Caco-2 (cell line): ENCODE data around the gene SLCO4A1. TPM values are rescaled to one million over a fixed set of nuclear protein-coding genes. Genes with fewer than 3 reads are reported as not detected.

ENCODE experiments used
- BruUV-seq: library from RNA; stranded (reverse); fragments of 400-500 nt; replicated peaks from 2 replicates; lab custom pipeline; 2021; lab: Mats Ljungman, UMichigan
- CTCF ChIA-PET: fragments of 300-600 bp; sonication (Branson Sonifier 250); formaldehyde crosslinking; loops from one replicate; lab custom pipeline; 2022; ENCODE audit warnings: antibody characterized with exemption; lab: Charles Lee
- POLR2A ChIA-PET: fragments of 300-600 bp; sonication (Branson Sonifier 250); formaldehyde crosslinking; loops from one replicate; lab custom pipeline; 2022; ENCODE audit warnings: antibody characterized with exemption; lab: Charles Lee
- DNase-seq, 2 experiments: peaks; one replicate each; pipeline versions ENCODE4 v3.0.0 to v3.0.0-alpha.2; 2020 to 2022
- H3K27me3 ChIP-seq: replicated peaks from 2 replicates; pipeline ENCODE4 v1.6.0; 2011; ENCODE audit warnings: low read length; ENCODE audit not compliant: control insufficient read depth, insufficient read depth
- H3K36me3 ChIP-seq: 2 replicates; pipeline ENCODE4 v1.5.1; 2011; ENCODE audit warnings: low read length; ENCODE audit not compliant: control insufficient read depth, insufficient read depth
- H3K4me1 ChIP-seq: fragments of 250-450 bp; sonication (Bioruptor Pico); 2 replicates; pipeline ENCODE4 v1.5.1; 2020; ENCODE audit warnings: mild to moderate bottlenecking
- H3K4me3 ChIP-seq: 2 replicates; pipeline ENCODE4 v1.5.1; 2011; ENCODE audit warnings: low read depth, mild to moderate bottlenecking, control low read depth, low read length
- H3K9me3 ChIP-seq: fragments of 250-450 bp; sonication (Bioruptor Pico); 2 replicates; pipeline ENCODE4 v1.5.1; 2020; ENCODE audit warnings: mild to moderate bottlenecking, moderate library complexity
- H3K27ac Mint-ChIP-seq: one replicate; pipeline ENCODE4 v1.8.0; 2022; ENCODE audit warnings: mixed read lengths; ENCODE audit not compliant: unreplicated experiment
- H3K27me3 Mint-ChIP-seq: one replicate; pipeline ENCODE4 v1.8.0; 2022; ENCODE audit warnings: mixed read lengths; ENCODE audit not compliant: insufficient read depth, unreplicated experiment
- H3K36me3 Mint-ChIP-seq: one replicate; pipeline ENCODE4 v1.8.0; 2022; ENCODE audit warnings: mild to moderate bottlenecking, mixed read lengths; ENCODE audit not compliant: insufficient read depth, unreplicated experiment
- H3K4me1 Mint-ChIP-seq: one replicate; pipeline ENCODE4 v1.8.0; 2022; ENCODE audit warnings: low read depth, mixed read lengths; ENCODE audit not compliant: unreplicated experiment
- H3K4me3 Mint-ChIP-seq: one replicate; pipeline ENCODE4 v1.8.0; 2022; ENCODE audit warnings: mild to moderate bottlenecking, moderate library complexity, mixed read lengths; ENCODE audit not compliant: unreplicated experiment
- H3K9me3 Mint-ChIP-seq: one replicate; pipeline ENCODE4 v1.8.0; 2022; ENCODE audit warnings: mixed read lengths; ENCODE audit not compliant: unreplicated experiment
- intact Hi-C: fragments of 100-400 bp; cut with micrococcal nuclease; formaldehyde crosslinking; loops from one replicate; pipeline ENCODE4 v1.10.0; 2022; ENCODE audit not compliant: unreplicated experiment
- total RNA-seq: library from RNA; stranded (reverse); gene quantifications from 2 replicates; pipeline ENCODE4 v1.2.3, GENCODE V29; 2022
- TF ChIP-seq, protein P1 (sequence below), 2 experiments: fragments of 200-600 bp in 1 of 2; IDR thresholded peaks; 1 replicate in 1 of 2; 2 replicates in 1 of 2; pipeline versions ENCODE4 v1.5.1 to v1.8.0; 2011 to 2022; ENCODE audit warnings: antibody characterized with exemption in 1 of 2, control low read depth in 1 of 2, inconsistent platforms in 1 of 2, low read depth in 1 of 2, low read length in 1 of 2, mild to moderate bottlenecking in 1 of 2, moderate library complexity in 1 of 2; ENCODE audit not compliant: insufficient read depth in 1 of 2, severe bottlenecking in 1 of 2, unreplicated experiment in 1 of 2

Gene SLCO4A1
- total RNA-seq, 1 experiment from 2014 or later, result 18.7 TPM

DNA sequence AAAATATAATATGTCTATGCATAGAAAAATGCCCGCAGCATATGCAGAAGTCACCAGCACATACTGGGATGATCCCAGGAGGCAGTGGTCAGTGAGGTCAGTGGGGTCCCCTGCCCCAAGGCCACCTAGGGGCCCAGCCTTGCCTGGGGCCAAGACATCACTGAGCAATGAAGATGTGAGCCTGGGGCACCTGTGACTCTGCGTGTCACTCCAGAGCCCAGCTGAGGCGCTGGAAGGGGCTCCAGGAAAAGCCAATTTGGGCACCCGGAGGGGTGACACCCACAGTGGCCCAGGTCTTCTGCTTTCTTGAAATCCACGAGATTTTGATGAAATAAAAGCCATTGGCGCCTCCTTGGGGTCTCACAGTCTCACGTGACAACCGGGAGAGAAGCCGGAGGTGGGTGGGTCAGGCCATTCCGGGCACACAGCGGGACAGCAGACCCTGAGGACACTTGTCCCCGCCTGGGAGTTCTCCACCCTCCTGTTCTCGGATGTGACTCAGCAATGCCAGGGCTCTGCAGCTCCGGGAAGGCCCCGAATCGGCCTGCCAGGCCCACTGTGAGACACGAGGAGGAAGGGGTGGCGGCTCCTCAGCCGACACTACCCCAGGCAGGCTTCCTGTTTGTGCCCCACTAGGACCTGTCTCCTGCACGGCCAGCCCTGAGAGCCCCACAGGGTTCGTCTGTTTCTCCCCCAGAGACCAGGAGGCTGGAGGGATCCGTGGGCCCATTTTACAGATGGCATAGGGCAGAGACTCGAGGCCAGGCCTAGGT lies 24.4 kb upstream of the SLCO4A1 start:
- peaks cover 13% of the 10 kb centered on the region for H3K4me1 Mint-ChIP-seq
- ChIA-PET CTCF (interaction anchor here (0.6 to 2.3 kb wide), 20 partner anchors 8 to 236 kb away, joined by 3 to 55 read pairs (median 6); partner anchors contain the start of gene CABLES2), POLR2A (no interaction called here)
- no peak overlapping the region for H3K27ac Mint-ChIP-seq
- DNase-seq, result no peak
- no peaks in the 10 kb centered on the region for H3K9me3 Mint-ChIP-seq
- no peak overlapping the region for H3K4me3 Mint-ChIP-seq
- Histone ChIP-seq H3K4me3 (no peak overlapping the region), H3K36me3 (no peaks in the 10 kb centered on the region), H3K27me3 (no peaks in the 10 kb centered on the region), H3K9me3 (no peaks in the 10 kb centered on the region), H3K4me1 (peaks cover 25% of the 10 kb centered on the region)
- TF ChIP-seq, protein P1, sequence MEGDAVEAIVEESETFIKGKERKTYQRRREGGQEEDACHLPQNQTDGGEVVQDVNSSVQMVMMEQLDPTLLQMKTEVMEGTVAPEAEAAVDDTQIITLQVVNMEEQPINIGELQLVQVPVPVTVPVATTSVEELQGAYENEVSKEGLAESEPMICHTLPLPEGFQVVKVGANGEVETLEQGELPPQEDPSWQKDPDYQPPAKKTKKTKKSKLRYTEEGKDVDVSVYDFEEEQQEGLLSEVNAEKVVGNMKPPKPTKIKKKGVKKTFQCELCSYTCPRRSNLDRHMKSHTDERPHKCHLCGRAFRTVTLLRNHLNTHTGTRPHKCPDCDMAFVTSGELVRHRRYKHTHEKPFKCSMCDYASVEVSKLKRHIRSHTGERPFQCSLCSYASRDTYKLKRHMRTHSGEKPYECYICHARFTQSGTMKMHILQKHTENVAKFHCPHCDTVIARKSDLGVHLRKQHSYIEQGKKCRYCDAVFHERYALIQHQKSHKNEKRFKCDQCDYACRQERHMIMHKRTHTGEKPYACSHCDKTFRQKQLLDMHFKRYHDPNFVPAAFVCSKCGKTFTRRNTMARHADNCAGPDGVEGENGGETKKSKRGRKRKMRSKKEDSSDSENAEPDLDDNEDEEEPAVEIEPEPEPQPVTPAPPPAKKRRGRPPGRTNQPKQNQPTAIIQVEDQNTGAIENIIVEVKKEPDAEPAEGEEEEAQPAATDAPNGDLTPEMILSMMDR (IDR thresholded peaks at IDR 0.05; ENCODE audit: insufficient read depth in 1 of 2, low read depth in 1 of 2, low read length in 1 of 2, severe bottlenecking in 1 of 2, unreplicated experiment in 1 of 2), result no peak
- no peaks in the 10 kb centered on the region for H3K27me3 Mint-ChIP-seq
- H3K36me3 Mint-ChIP-seq, result no peaks in the 10 kb centered on the region
- BruUV-seq, result no TSS peak
- intact Hi-C loops, result loop anchor here (2.0 to 5.0 kb wide), 4 partner anchors 116 to 316 kb away; partner anchors contain the start of genes ADRM1 and CABLES2

DNA sequence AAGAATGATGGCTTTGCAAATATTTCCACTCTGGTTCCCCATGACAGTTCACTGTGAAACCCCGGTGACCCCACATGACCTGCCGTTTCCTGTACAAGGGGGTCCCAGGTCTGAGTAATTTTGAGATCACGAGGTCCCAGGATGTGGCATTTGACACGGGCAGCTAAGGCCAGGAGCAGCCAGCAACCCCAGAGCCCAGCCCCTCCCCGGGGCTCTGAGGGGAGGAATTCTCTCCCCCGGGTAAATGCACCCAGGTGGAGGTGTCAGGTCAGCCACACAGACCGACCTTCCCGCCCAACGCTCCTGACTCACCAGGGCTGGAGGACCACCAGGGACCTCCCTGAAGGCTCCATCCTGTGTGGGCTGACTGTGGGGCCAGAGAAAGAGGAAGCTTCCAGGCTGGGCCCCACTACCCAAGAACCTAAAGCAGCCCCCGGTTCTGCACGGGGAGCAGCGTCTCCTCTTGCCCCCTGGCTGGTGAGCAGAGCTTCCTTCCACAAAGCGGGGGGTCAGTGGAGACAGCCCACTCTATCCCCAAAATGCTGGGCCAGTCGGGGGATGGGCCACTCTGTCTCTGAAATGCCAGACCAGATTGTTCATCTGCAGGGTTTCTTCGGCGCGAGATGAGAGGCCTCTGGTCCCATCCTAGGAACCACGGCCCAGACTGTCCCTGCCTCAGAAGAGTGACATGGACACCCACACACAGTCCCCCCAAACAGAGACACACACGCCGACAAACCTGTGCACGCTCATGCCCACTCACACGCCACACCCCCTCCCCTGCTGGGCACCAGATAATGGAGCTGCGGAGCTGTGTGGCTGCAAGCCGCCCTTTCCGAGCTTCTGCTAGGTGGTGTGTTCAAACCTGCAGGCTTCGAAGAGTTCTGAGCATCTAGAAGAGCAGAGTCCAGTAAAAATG lies 23.4 kb upstream of the SLCO4A1 start:
- H3K36me3 ChIP-seq, result no peaks in the 10 kb centered on the region
- no TSS peak for BruUV-seq
- Mint-ChIP-seq H3K4me3 (no peak overlapping the region), H3K9me3 (no peaks in the 10 kb centered on the region), H3K4me1 (peaks cover 23% of the 10 kb centered on the region), H3K27me3 (no peaks in the 10 kb centered on the region), H3K36me3 (peaks cover 5% of the 10 kb centered on the region), H3K27ac (no peak overlapping the region)
- ChIA-PET CTCF (no interaction called here), POLR2A (no interaction called here)
- H3K9me3 ChIP-seq, result no peaks in the 10 kb centered on the region
- TF ChIP-seq, protein P1 (IDR thresholded peaks at IDR 0.05; ENCODE audit: insufficient read depth in 1 of 2, low read depth in 1 of 2, low read length in 1 of 2, severe bottlenecking in 1 of 2, unreplicated experiment in 1 of 2), result no peak
- no peak overlapping the region for H3K4me3 ChIP-seq
- H3K4me1 ChIP-seq, result peaks cover 34% of the 10 kb centered on the region
- DNase-seq, result no peak
- H3K27me3 ChIP-seq, result no peaks in the 10 kb centered on the region
- intact Hi-C loops, result loop anchor here (5.0 kb wide), 2 partner anchors 117 to 317 kb away; partner anchors contain the start of gene ADRM1

- no TSS peak for BruUV-seq
- CTCF ChIA-PET, result no interaction called here
- H3K4me1 ChIP-seq, result peaks cover 41% of the 10 kb centered on the region
Measured at GRCh38 chr20:62620625-62621024, 21.7 kb upstream of the SLCO4A1 start.

More at GRCh38 chr20:62620625-62621024, 21.7 kb upstream of the SLCO4A1 start:
- no peak overlapping the region for H3K4me3 Mint-ChIP-seq
- Histone ChIP-seq H3K27me3 (no peaks in the 10 kb centered on the region), H3K9me3 (no peaks in the 10 kb centered on the region), H3K4me3 (no peak overlapping the region), H3K36me3 (no peaks in the 10 kb centered on the region)
- intact Hi-C loops, result no loop called here
- H3K27me3 Mint-ChIP-seq, result no peaks in the 10 kb centered on the region
- DNase-seq, result no peak
- peaks cover 26% of the 10 kb centered on the region for H3K4me1 Mint-ChIP-seq
- POLR2A ChIA-PET, result no interaction called here
- H3K27ac Mint-ChIP-seq, result no peak overlapping the region
- peaks cover 7% of the 10 kb centered on the region for H3K36me3 Mint-ChIP-seq
- TF ChIP-seq, protein P1 (IDR thresholded peaks at IDR 0.05; ENCODE audit: insufficient read depth in 1 of 2, low read depth in 1 of 2, low read length in 1 of 2, severe bottlenecking in 1 of 2, unreplicated experiment in 1 of 2), result no peak
- no peaks in the 10 kb centered on the region for H3K9me3 Mint-ChIP-seq
